A549 (cell line): ENCODE measurements around the gene ITGB1.

ENCODE experiments used
- BHLHE40 ChIP-seq: IDR thresholded peaks from 2 replicates; pipeline ENCODE4 v1.6.1; 2012; ENCODE audit warnings: low read depth, low read length, inconsistent platforms
- JUNB ChIP-seq: fragments of >200 bp; sonication (Bioruptor Twin); formaldehyde crosslinking; IDR thresholded peaks from 2 replicates; pipeline ENCODE4 v1.6.1; 2016
- POLR2AphosphoS2 ChIP-seq: conservative IDR thresholded peaks from 2 replicates; pipeline ENCODE4 v1.6.1; 2012; ENCODE audit warnings: low read length, improper control_type of control experiment, inconsistent platforms
- SMC3 ChIP-seq: fragments of >200 bp; sonication (Bioruptor Twin); formaldehyde crosslinking; IDR thresholded peaks from 3 replicates; pipeline ENCODE4 v1.6.1; 2018; ENCODE audit warnings: inconsistent platforms
- ZSCAN20 ChIP-seq: fragments of 250-450 bp; sonication (Bioruptor Pico); IDR thresholded peaks from 2 replicates; pipeline ENCODE4 v1.8.0; 2022; ENCODE audit warnings: mild to moderate bottlenecking, moderate library complexity
- TF ChIP-seq, protein P1 (sequence below): fragments of >200 bp; sonication (Bioruptor Twin); formaldehyde crosslinking; IDR thresholded peaks from 3 replicates; pipeline ENCODE4 v1.5.1; 2016

DNA sequence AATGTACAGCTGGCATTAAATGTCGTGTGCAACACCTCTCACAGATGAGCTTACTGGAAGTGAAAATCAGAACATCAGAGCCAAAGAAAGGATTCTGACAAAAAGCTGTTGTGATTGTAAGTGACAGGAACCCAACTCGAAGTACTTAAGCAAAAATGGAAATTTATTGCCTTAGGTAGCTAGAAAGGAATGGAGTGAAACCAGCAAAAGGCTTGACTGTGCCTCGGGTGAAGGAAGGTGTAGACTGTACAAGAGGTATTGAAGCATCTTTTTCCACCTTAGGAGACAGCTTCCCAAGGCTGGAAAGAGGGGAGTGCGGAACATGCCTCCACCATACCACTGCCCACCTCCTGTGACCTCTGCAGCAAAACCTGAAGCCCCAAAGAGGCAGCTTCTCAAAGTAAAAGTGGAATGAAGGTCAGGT lies 27.3 kb upstream of the ITGB1 start:
- TF ChIP-seq JUNB (no peak), ZSCAN20 (no peak; the same call in 1 of the 2 replicates), SMC3 (no peak), POLR2AphosphoS2 (0 out of 2 replicates have a peak, but pooled peaks have one; percentile 61), BHLHE40 (no peak)
- TF ChIP-seq, protein P1, sequence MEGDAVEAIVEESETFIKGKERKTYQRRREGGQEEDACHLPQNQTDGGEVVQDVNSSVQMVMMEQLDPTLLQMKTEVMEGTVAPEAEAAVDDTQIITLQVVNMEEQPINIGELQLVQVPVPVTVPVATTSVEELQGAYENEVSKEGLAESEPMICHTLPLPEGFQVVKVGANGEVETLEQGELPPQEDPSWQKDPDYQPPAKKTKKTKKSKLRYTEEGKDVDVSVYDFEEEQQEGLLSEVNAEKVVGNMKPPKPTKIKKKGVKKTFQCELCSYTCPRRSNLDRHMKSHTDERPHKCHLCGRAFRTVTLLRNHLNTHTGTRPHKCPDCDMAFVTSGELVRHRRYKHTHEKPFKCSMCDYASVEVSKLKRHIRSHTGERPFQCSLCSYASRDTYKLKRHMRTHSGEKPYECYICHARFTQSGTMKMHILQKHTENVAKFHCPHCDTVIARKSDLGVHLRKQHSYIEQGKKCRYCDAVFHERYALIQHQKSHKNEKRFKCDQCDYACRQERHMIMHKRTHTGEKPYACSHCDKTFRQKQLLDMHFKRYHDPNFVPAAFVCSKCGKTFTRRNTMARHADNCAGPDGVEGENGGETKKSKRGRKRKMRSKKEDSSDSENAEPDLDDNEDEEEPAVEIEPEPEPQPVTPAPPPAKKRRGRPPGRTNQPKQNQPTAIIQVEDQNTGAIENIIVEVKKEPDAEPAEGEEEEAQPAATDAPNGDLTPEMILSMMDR = no peak
